DND-41 (cell line): ENCODE data around the gene FRZB.

Experiments
- ATAC-seq: fragments of 200-7000 bp; cut with Tn5 transposase; 3 replicates; pipeline ENCODE4 v1.9.1; 2021; ENCODE audit warnings: low read depth; ENCODE audit not compliant: insufficient read depth
- DNase-seq: peaks from one replicate; pipeline ENCODE4 v3.0.0-alpha.2; 2020
- H2AFZ ChIP-seq: 2 replicates; pipeline ENCODE4 v1.6.0; 2012; ENCODE audit warnings: low read depth, low read length
- H3K27ac ChIP-seq: 2 replicates; pipeline ENCODE4 v1.5.1; 2012; ENCODE audit warnings: low read length, inconsistent platforms
- H3K27me3 ChIP-seq: fragments of 200-600 bp; sonication (generic); 2 replicates; pipeline ENCODE4 v1.6.0; 2012; ENCODE audit warnings: low read length, mild to moderate bottlenecking, inconsistent platforms; ENCODE audit not compliant: insufficient read depth, poor library complexity
- H3K36me3 ChIP-seq: 2 replicates; pipeline ENCODE4 v1.5.1; 2012; ENCODE audit warnings: low read length, inconsistent platforms; ENCODE audit not compliant: insufficient read depth
- H3K4me1 ChIP-seq: 2 replicates; pipeline ENCODE4 v1.5.1; 2012; ENCODE audit warnings: mild to moderate bottlenecking, low read length; ENCODE audit not compliant: insufficient read depth
- H3K4me2 ChIP-seq: 2 replicates; pipeline ENCODE4 v1.6.0; 2012; ENCODE audit warnings: mild to moderate bottlenecking, moderate library complexity, low read length, inconsistent platforms; ENCODE audit not compliant: insufficient read depth
- H3K4me3 ChIP-seq, 2 experiments: fragments of 200-600 bp in 1 of 2; shearing (Covaris generic) in 1 of 2; 2 replicates each; pipeline ENCODE4 v1.5.1; 2012 to 2016; ENCODE audit warnings: inconsistent platforms in 2 of 2, low read length in 2 of 2, mild to moderate bottlenecking in 2 of 2, low read depth in 1 of 2, moderate library complexity in 1 of 2
- H3K79me2 ChIP-seq: 2 replicates; pipeline ENCODE4 v1.6.0; 2012; ENCODE audit warnings: low read length, inconsistent platforms; ENCODE audit not compliant: insufficient read depth
- H3K9ac ChIP-seq: 2 replicates; pipeline ENCODE4 v1.6.0; 2012; ENCODE audit warnings: low read depth, mild to moderate bottlenecking, inconsistent platforms, low read length, moderate library complexity
- H3K9me3 ChIP-seq: 2 replicates; pipeline ENCODE4 v1.5.1; 2012; ENCODE audit warnings: low read length, moderate library complexity, mild to moderate bottlenecking, inconsistent platforms; ENCODE audit not compliant: insufficient read depth, severe bottlenecking
- H4K20me1 ChIP-seq: 2 replicates; pipeline ENCODE4 v1.6.0; 2012; ENCODE audit warnings: low read length; ENCODE audit not compliant: insufficient read depth
- EZH2 ChIP-seq: IDR thresholded peaks from 3 replicates; pipeline ENCODE4 v1.6.1; 2012; ENCODE audit warnings: borderline replicate concordance, low read depth, mild to moderate bottlenecking, moderate library complexity, low read length, inconsistent platforms; ENCODE audit not compliant: severe bottlenecking
- TF ChIP-seq, protein P1 (sequence below): IDR thresholded peaks from 2 replicates; pipeline ENCODE4 v1.5.1; 2012; ENCODE audit warnings: borderline replicate concordance, low read length, moderate library complexity, mild to moderate bottlenecking; ENCODE audit not compliant: poor library complexity, severe bottlenecking; ENCODE audit errors: extremely low read depth

Gene FRZB

DNA sequence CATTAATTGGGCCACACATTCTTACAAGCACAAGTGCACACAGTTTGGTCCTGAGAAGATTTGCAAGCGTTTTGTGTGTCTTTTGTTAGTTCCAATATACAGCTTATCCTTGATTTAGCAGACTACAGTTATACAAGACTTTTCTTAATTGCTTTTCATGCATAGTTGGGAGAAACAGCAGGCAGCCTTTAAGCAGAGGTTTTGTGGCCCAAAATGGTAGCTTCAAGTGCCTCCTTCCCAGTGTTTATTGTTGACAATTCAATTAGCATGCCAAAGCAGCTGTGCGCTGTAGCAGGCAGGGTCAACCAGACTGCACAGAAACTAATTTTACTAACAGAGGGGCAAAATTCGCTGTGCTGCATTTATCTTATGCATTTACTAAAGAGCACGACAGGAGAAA lies 47.5 kb downstream of the FRZB start:
- Histone ChIP-seq H3K79me2 (no peaks in the 10 kb centered on the region), H3K9ac (no peak overlapping the region), H3K4me1 (no peaks in the 10 kb centered on the region), H4K20me1 (no peaks in the 10 kb centered on the region), H3K4me2 (no peak overlapping the region), H3K9me3 (no peaks in the 10 kb centered on the region), H3K27ac (no peak overlapping the region), H2AFZ (no peak overlapping the region), H3K27me3 (peaks cover 3% of the 10 kb centered on the region), H3K36me3 (no peaks in the 10 kb centered on the region), H3K4me3 (no peak overlapping the region)
- DNase-seq: no peak
- no peak for TF ChIP-seq EZH2
- TF ChIP-seq, protein P1, sequence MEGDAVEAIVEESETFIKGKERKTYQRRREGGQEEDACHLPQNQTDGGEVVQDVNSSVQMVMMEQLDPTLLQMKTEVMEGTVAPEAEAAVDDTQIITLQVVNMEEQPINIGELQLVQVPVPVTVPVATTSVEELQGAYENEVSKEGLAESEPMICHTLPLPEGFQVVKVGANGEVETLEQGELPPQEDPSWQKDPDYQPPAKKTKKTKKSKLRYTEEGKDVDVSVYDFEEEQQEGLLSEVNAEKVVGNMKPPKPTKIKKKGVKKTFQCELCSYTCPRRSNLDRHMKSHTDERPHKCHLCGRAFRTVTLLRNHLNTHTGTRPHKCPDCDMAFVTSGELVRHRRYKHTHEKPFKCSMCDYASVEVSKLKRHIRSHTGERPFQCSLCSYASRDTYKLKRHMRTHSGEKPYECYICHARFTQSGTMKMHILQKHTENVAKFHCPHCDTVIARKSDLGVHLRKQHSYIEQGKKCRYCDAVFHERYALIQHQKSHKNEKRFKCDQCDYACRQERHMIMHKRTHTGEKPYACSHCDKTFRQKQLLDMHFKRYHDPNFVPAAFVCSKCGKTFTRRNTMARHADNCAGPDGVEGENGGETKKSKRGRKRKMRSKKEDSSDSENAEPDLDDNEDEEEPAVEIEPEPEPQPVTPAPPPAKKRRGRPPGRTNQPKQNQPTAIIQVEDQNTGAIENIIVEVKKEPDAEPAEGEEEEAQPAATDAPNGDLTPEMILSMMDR: no peak
- no peak for ATAC-seq

GRCh38 chr2:182818501-182818900 lies 47.9 kb downstream of the FRZB start:
- Histone ChIP-seq H3K9ac (no peak overlapping the region), H3K27ac (no peak overlapping the region), H3K9me3 (no peaks in the 10 kb centered on the region), H3K79me2 (no peaks in the 10 kb centered on the region), H3K27me3 (peaks cover 3% of the 10 kb centered on the region), H3K36me3 (no peaks in the 10 kb centered on the region), H3K4me3 (no peak overlapping the region), H4K20me1 (no peaks in the 10 kb centered on the region), H2AFZ (no peak overlapping the region), H3K4me1 (no peaks in the 10 kb centered on the region), H3K4me2 (no peak overlapping the region)
- DNase-seq (no peak), ATAC-seq (no peak)
- TF ChIP-seq EZH2: no peak
- TF ChIP-seq, protein P1: no peak

GRCh38 chr2:182817558-182817957 lies 48.9 kb downstream of the FRZB start:
- no peak for TF ChIP-seq EZH2
- Histone ChIP-seq H3K36me3 (no peaks in the 10 kb centered on the region), H3K79me2 (no peaks in the 10 kb centered on the region)

GRCh38 chr2:182816866-182817265 lies 49.6 kb downstream of the FRZB start:
- DNase-seq: no peak
- Histone ChIP-seq H2AFZ (no peak overlapping the region), H3K4me2 (no peak overlapping the region), H3K27ac (no peak overlapping the region), H3K4me3 (no peak overlapping the region), H3K27me3 (peaks cover 3% of the 10 kb centered on the region), H3K79me2 (no peaks in the 10 kb centered on the region), H3K9ac (no peak overlapping the region), H3K4me1 (no peaks in the 10 kb centered on the region), H4K20me1 (no peaks in the 10 kb centered on the region), H3K9me3 (no peaks in the 10 kb centered on the region), H3K36me3 (no peaks in the 10 kb centered on the region)
- no peak for TF ChIP-seq EZH2
- TF ChIP-seq, protein P1: no peak
- no peak for ATAC-seq

More at GRCh38 chr2:182817558-182817957, 48.9 kb downstream of the FRZB start:
- ATAC-seq: no peak
- Histone ChIP-seq H3K4me3 (no peak overlapping the region), H3K9me3 (no peaks in the 10 kb centered on the region), H3K4me1 (no peaks in the 10 kb centered on the region), H4K20me1 (no peaks in the 10 kb centered on the region), H3K27me3 (peaks cover 3% of the 10 kb centered on the region), H3K9ac (no peak overlapping the region), H2AFZ (no peak overlapping the region), H3K4me2 (no peak overlapping the region), H3K27ac (no peak overlapping the region)
- DNase-seq: no peak
